HG02588 (cell line): ENCODE data around the gene RFX3.

Source experiments
- ATAC-seq: cut with Tn5 transposase; IDR thresholded peaks from one replicate; pipeline ENCODE4 v1.9.1; 2021; ENCODE audit warnings: mild to moderate bottlenecking, moderate library complexity; ENCODE audit not compliant: unreplicated experiment

The RFX3 gene

DNA sequence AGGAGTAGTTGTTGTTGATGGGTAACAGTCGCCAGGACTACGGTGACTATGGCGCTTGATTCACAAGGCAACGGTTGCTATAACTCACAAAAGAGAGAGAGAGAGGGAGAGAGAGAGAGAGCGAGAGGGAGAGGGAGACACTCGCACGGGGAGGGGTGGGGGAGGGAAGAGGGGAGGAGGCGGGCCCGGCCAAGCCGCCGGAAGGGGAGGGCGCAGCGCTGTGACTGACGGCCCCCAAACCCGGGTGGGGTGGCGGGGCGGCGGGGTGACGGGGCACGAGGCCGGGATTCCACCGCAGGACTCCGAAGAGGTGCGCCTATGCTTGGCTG lies at the start of gene RFX3:
Gene RFX3, minus strand, starts transcription at position 166 of the 329 bp plus-strand sequence. CDS start 130,413 bp downstream, outside the sequence.
- ATAC-seq: peak; percentile 50

GRCh38 chr9:3571500-3571899 lies 45.7 kb upstream of the RFX3 start:
- ATAC-seq: no peak

- ATAC-seq: no peak
Observed at GRCh38 chr9:3569529-3569928, 43.7 kb upstream of the RFX3 start.

- no peak for ATAC-seq
Observed at GRCh38 chr9:3567988-3568387, 42.2 kb upstream of the RFX3 start.

- no peak for ATAC-seq
Observed at GRCh38 chr9:3553076-3553765, 27.4 kb upstream of the RFX3 start.

- ATAC-seq: no peak
Observed at GRCh38 chr9:3549225-3549624, 23.4 kb upstream of the RFX3 start.

DNA sequence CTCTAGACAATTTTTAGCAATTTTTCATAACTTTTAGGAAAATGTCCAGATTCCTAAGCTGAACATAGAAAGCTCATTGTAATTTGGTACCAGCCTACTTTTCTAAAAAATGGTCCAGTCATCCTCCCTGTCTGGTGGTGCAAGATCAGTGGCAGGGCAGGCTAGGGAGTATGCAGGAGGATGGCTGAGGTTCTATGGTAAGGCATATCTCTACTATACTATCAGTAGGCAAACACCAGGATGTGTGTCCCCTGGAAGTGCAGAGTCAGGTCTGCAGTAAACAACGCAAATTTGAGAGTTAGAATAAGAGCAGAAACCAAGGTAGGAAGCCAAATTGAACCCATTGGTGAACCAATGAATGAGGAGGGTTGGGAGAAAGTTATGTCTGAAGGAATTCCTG lies 22.8 kb upstream of the RFX3 start:
- ATAC-seq: no peak

GRCh38 chr9:3541206-3541605 lies 15.4 kb upstream of the RFX3 start:
- no peak for ATAC-seq

DNA sequence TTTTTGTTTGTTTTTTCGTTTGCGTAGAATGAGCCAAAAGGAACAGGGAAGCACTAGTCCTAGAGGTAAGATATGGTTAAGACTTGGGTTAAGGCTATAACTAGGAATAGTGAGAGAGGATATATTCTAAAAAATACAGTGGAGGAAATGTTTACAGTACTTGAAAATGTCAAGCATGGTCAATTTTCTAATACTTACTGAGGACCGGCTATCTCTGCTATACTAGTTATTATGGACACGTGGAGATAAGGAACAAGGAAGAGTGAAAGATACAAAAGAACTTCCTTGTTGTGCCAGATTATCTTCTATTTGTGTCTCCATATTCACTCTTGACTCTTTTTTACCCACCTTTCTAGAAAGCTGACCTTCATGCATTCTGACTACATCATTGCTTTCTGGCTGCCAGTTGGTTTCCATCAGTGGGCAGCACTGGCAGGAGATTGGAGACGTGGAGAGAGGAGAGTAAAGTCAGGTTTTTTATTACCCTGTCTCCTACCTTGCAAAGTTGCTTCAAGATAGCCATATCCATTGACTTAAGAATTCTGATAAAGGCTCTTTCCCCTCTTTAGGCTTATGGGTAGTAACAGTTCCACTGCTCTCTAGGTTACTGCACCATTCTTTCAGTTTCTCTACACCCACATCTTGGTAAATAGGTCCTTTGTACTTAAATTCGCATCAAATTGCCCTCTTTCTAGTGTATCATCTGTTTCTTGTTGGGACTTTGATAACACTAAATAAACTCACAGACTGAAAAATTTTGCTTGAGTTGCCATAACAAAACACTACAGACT lies 9.0 kb upstream of the RFX3 start:
- ATAC-seq: no peak

DNA sequence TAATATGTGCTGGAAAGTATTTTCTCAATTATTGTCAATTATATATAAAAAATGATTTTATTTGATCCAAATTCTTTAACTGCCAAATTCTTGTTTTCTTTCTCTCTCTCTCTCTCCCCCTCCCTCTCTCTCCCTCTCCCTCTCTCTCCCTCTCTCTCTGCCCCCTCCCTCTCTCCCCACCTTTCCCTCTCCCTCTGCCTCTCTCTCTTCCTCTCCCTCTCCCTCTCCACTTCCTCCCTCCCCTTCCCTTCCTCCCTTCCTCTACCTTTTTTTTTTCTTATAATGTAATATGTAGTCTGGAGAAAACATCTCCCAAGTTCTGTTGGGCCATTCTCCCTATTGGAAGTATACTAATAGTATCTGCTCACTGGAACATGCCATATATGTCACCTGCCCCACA lies 6.4 kb upstream of the RFX3 start:
- ATAC-seq: no peak

- ATAC-seq: no peak
Observed at GRCh38 chr9:3528451-3528850, 2.6 kb upstream of the RFX3 start.

GRCh38 chr9:3526997-3527940 lies 1.5 kb upstream of the RFX3 start:
- no peak for ATAC-seq

GRCh38 chr9:3526165-3526996 lies 580 bp upstream of the RFX3 start:
- ATAC-seq: peak; percentile 62

- ATAC-seq: no peak
Observed at GRCh38 chr9:3525096-3525835, 535 bp downstream of the RFX3 start.

DNA sequence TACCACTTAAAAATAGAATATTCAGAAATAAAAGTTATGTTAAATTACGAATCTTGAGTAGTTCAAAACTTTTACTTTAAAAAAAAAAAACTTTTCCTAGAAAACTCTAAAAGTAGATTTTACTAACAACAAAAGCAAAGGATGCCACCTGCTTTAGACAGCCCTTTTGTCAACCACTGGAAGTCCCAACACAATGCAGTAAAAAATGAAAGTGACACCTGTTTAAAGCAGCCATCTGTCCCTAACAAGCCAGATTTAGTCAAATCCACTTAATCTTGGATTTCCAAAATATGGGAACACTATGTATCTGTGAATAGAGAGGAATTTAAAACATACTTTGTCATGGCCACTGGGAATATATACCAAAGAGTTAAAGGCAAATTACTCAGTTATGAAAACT lies 3.8 kb downstream of the RFX3 start:
- no peak for ATAC-seq

DNA sequence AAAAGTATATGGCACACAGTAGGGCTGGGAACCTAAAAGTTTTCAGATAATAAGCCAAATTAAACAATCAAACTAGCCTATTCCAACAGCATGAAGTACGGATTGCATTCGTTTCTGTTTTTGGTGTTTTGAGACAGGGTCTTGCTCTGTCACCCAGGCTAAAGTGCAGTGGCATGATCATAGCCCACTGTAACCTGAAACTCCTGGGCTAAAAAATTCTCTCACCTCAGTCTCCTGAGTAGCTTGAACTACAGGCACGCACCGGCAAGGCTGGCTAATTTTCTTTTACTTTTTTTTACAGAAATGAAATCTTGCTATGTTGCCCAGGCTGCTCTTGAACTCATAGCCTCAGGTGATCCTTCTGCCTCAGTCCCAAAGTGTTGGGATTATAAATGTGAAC lies 5.2 kb downstream of the RFX3 start:
- no peak for ATAC-seq

DNA sequence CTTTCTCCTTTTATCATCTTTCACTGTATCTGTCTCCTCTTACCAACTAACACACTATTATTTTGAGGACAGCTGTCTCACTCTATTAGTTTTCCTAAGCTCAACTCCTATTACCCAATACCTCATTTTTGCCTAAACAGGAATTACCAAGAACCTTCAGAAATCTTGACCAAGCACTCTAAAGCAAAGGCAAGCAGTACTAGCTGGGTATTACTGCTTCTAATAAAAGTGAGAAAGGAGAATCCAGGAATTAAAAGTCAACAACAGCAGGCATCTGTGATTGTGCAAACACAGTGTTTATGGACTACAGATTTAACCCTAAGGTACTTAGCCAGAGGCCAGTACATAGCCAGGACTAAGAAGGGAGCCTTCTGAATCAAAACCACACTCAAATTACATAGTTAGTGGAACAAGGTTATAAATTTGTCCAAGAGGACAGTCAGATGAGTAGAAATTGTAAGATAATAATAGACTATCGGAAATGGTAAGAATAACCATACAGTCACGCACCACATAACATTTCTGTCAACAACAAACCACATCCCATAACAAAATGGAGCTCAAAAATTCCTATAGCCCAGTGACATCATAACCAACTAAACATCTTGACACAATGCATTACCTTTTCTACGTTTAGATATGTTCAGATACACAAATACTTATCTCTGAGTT lies 8.3 kb downstream of the RFX3 start:
- ATAC-seq: no peak

DNA sequence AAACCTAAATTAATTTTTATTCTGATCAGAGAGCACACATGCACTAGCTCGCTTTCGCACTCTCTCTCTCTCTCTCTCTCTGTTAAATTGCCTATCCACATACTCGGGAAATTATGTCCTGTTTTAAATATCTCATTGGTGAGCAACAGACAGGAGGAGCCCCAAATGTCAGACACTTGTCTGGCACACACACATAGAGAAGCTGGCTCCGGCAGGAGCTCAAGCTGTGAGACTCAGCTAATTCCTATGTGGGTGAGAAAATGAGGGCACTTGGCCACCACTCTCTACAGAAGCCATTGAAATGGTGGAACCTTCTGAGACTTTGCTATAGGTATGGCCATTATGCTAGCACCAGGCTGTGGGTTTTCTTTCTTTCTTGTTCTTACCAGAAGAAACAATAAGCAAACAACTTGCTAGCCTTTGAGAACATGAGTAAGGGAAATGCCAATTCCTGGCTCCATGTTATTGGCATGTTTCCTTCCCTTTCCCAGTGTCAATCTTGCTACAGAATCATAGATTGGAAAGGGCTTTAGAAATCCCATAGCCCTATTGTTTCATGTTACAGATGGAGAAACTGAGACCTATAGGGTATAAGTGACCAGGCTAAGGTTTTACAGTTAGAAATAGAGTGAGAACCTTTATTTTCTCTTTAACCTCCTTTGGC lies 9.0 kb downstream of the RFX3 start:
- no peak for ATAC-seq

GRCh38 chr9:3515405-3515804 lies 10.4 kb downstream of the RFX3 start:
- ATAC-seq: no peak
